ENCODE results near the gene ZNF488. TPM values are rescaled to one million over a fixed set of nuclear protein-coding genes. Genes with fewer than 3 reads are reported as not detected.

Gene ZNF488
- total RNA-seq, 4 donors from 2014 or later: 0.21 TPM; not detected in 2

GRCh38 chr10:47413531-47414226, 29.6 kb upstream of the ZNF488 start:
- Histone ChIP-seq H3K36me3 (no peaks in the 10 kb centered on the region), H3K27me3 (no peaks in the 10 kb centered on the region), H3K9me3 (no peaks in the 10 kb centered on the region), H3K4me1 (no peaks in the 10 kb centered on the region), H3K27ac (no peak overlapping the region), H3K4me3 (no peak overlapping the region)
- no peak for TF ChIP-seq POLR2A (IDR thresholded peaks at IDR 0.05)
- no peak for TF ChIP-seq CTCF (IDR thresholded peaks at IDR 0.05)
- DNase-seq: peak in 1 of 2 donors; percentile 4
- intact Hi-C loops (cut with DNase I; ENCODE audit: low total_unique reads): no loop called here

DNA sequence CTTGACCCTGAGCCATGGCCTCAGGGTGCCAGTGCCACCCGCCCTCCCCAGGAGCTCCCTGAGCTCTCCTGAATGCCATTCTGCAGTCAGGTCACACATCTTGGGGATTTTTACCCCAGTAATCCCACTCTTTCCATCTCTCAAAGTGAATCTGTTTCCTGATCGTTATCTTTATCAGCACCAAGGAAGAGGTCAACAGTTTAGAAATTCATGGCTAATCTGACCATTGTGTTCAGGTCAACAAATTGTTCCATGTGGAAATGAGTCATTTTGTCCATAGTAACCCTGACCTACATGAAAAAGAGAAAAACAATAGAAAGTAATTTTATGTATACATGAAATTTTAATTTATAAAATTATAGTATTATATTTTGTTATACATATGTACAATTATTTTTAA, 28.8 kb upstream of the ZNF488 start:
- no peaks in the 10 kb centered on the region for H3K9me3 ChIP-seq
- no peak overlapping the region for H3K4me3 ChIP-seq
- H3K27me3 ChIP-seq: no peaks in the 10 kb centered on the region
- H3K36me3 ChIP-seq: no peaks in the 10 kb centered on the region
- no peak overlapping the region for H3K27ac ChIP-seq
- H3K4me1 ChIP-seq: no peaks in the 10 kb centered on the region
- intact Hi-C loops (cut with DNase I; ENCODE audit: low total_unique reads): no loop called here
- DNase-seq: no peak
- no peak for TF ChIP-seq POLR2A (IDR thresholded peaks at IDR 0.05)
- no peak for TF ChIP-seq CTCF (IDR thresholded peaks at IDR 0.05)

- DNase-seq: no peak
Measured at GRCh38 chr10:47412177-47412730, 28.2 kb upstream of the ZNF488 start.

GRCh38 chr10:47410862-47411261, 26.8 kb upstream of the ZNF488 start:
- Histone ChIP-seq H3K4me3 (no peak overlapping the region), H3K9me3 (no peaks in the 10 kb centered on the region), H3K27ac (no peak overlapping the region), H3K4me1 (no peaks in the 10 kb centered on the region), H3K36me3 (no peaks in the 10 kb centered on the region), H3K27me3 (no peaks in the 10 kb centered on the region)
- intact Hi-C loops (cut with DNase I; ENCODE audit: low total_unique reads): no loop called here
- no peak for DNase-seq
- no peak for TF ChIP-seq POLR2A (IDR thresholded peaks at IDR 0.05)
- no peak for TF ChIP-seq CTCF (IDR thresholded peaks at IDR 0.05)

More at GRCh38 chr10:47412177-47412730, 28.2 kb upstream of the ZNF488 start:
- TF ChIP-seq POLR2A (IDR thresholded peaks at IDR 0.05) (no peak), CTCF (IDR thresholded peaks at IDR 0.05) (no peak)
- no peaks in the 10 kb centered on the region for H3K36me3 ChIP-seq
- no peaks in the 10 kb centered on the region for H3K9me3 ChIP-seq
- intact Hi-C loops (cut with DNase I; ENCODE audit: low total_unique reads): no loop called here
- no peak overlapping the region for H3K27ac ChIP-seq
- H3K4me3 ChIP-seq: no peak overlapping the region
- H3K27me3 ChIP-seq: no peaks in the 10 kb centered on the region
- no peaks in the 10 kb centered on the region for H3K4me1 ChIP-seq

DNA sequence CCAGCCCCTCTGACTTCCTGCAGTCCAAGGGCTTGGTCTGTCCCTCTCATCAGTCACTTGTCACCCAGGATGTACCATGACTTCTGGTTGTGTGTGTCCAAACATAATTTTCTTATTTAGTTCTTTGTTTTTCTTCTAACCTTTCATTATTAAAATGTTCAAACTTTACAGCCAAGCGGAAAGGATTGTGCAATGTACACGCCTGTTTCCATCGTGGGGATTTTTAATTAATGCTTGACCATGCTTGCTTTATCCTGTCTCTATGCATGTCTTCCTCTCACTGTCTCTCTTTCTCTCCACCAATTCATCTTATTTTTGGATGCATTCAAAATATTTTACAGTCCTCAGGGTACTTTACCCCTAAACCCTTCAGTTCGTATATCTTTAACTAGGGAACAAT, 26.2 kb upstream of the ZNF488 start:
- no peak overlapping the region for H3K4me3 ChIP-seq
- H3K4me1 ChIP-seq: no peaks in the 10 kb centered on the region
- no peaks in the 10 kb centered on the region for H3K27me3 ChIP-seq
- H3K36me3 ChIP-seq: no peaks in the 10 kb centered on the region
- intact Hi-C loops (cut with DNase I; ENCODE audit: low total_unique reads): no loop called here
- no peaks in the 10 kb centered on the region for H3K9me3 ChIP-seq
- no peak for DNase-seq
- no peak overlapping the region for H3K27ac ChIP-seq
- TF ChIP-seq CTCF (IDR thresholded peaks at IDR 0.05): no peak
- TF ChIP-seq POLR2A (IDR thresholded peaks at IDR 0.05): no peak
